ENCODE data around the gene C16orf90.
"Not testable (repeated sequence)": the region's sequence is repeated elsewhere in the genome, so short reads cannot be mapped to it uniquely, and the experiment has no call there.

C16orf90 gene

GRCh38 chr16:3482659-3483241 is 12.5 kb downstream of the C16orf90 start:
- DNase-seq: no peak

- DNase-seq: no peak
Observed at GRCh38 chr16:3481696-3482658, 13.3 kb downstream of the C16orf90 start.

- no peak for DNase-seq
Observed at GRCh38 chr16:3480901-3481695, 14.2 kb downstream of the C16orf90 start.

- no peak for DNase-seq
Observed at GRCh38 chr16:3479654-3480216, 15.6 kb downstream of the C16orf90 start.

GRCh38 chr16:3478242-3478925 is 16.9 kb downstream of the C16orf90 start:
- no peak for DNase-seq

GRCh38 chr16:3476409-3476808 is 18.9 kb downstream of the C16orf90 start:
- no peak for DNase-seq

- no peak for DNase-seq
Observed at GRCh38 chr16:3475604-3476375, 19.5 kb downstream of the C16orf90 start.

GRCh38 chr16:3474870-3475269 is 20.4 kb downstream of the C16orf90 start:
- not testable (repeated sequence) for DNase-seq

- DNase-seq: no peak
Observed at GRCh38 chr16:3474136-3474779, 21.0 kb downstream of the C16orf90 start.

GRCh38 chr16:3473596-3473943 is 21.7 kb downstream of the C16orf90 start:
- DNase-seq: not testable (repeated sequence)

- DNase-seq: no peak
Observed at GRCh38 chr16:3472878-3473595, 22.3 kb downstream of the C16orf90 start.

GRCh38 chr16:3471518-3472176 is 23.6 kb downstream of the C16orf90 start:
- DNase-seq: no peak

GRCh38 chr16:3470723-3471122 is 24.6 kb downstream of the C16orf90 start:
- no peak for DNase-seq

- no peak for DNase-seq
Observed at GRCh38 chr16:3469736-3470135, 25.6 kb downstream of the C16orf90 start.

GRCh38 chr16:3468501-3468900 is 26.8 kb downstream of the C16orf90 start:
- no peak for DNase-seq

- DNase-seq: no peak
Observed at GRCh38 chr16:3467921-3468320, 27.4 kb downstream of the C16orf90 start.

- no peak for DNase-seq
Observed at GRCh38 chr16:3467182-3467581, 28.1 kb downstream of the C16orf90 start.

- no peak for DNase-seq
Observed at GRCh38 chr16:3465911-3466584, 29.2 kb downstream of the C16orf90 start.

GRCh38 chr16:3465301-3465700 is 30.0 kb downstream of the C16orf90 start:
- no peak for DNase-seq

Measured in activated effector memory CD4-positive, alpha-beta T cell treated with Interleukin-2 at 50 U/mL for 16 hours (primary cell).